EL (cell line): ENCODE data around the gene SCN1A.
A peak's percentile ranks its signal among the peaks of the same experiment; 100 is the strongest.

Source experiments
- DNase-seq: peaks from one replicate; pipeline ENCODE4 v3.0.0-alpha.2; 2016

Gene SCN1A

DNA sequence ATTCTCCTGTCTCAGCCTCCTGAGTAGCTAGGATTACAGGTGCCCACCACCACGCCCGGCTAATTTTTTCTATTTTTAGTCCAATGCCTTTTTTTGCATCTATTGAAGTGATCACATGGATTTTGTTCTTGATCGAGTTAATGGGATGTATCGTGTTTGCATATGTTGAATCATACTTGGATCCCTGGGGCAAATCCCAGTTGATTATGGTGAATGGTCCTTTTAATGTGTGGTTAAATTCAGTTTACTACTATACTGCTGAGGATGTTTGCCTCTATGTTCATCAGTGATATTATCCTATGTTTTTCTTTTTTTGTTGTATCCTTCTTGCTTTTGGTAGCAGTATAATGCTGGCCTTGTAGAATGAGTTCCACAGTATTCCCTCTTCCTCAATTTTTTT, 166.0 kb downstream of the SCN1A start:
- no peak for DNase-seq

DNA sequence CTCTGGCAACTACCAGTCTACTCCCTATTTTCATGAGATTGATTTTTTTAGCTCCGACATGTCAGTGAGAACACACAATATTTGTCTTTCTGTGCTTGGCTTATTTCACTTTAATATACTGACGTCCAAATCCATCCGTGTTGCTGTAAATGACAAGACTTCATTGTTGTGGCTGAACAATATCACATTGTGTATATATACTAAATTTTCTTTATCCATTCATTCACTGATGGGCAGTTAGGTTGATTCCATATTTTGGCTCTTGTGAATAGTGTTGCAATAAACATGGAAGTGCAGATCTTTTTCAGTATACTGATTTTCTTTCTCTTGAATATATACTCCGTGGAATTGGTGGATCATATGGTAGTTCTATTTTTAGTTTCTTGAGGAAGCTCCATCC, 168.4 kb downstream of the SCN1A start:
- DNase-seq, result no peak

DNA sequence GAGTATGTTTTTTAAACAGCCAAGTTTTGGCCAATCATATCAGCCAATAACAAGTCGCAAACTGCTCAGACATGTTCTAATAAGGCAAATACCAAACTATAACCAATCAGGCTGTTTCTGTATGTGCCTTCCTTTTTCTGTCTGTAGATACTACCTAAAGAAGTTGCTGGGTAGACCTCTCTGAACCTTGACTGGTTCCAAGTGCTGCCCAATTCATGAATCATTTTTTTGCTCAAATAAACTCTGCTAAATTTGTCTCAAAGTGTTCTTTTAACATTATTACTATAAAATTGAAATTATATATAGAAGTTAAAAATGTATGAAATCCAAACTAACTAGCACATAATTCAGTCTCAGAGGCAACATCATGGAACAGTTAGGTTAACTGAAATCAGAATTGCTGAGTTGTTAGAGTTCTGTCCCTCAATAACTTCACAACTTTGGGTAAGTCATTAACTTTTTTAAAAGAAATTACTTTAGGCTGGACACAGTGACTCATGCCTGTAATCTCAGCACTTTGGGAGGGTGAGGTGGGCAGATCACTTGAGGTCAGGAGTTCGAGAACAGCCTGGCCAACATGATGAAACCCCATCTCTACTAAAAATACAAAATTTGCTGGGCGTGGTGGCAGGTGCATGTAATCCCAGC, 169.4 kb downstream of the SCN1A start:
- no peak for DNase-seq

DNA sequence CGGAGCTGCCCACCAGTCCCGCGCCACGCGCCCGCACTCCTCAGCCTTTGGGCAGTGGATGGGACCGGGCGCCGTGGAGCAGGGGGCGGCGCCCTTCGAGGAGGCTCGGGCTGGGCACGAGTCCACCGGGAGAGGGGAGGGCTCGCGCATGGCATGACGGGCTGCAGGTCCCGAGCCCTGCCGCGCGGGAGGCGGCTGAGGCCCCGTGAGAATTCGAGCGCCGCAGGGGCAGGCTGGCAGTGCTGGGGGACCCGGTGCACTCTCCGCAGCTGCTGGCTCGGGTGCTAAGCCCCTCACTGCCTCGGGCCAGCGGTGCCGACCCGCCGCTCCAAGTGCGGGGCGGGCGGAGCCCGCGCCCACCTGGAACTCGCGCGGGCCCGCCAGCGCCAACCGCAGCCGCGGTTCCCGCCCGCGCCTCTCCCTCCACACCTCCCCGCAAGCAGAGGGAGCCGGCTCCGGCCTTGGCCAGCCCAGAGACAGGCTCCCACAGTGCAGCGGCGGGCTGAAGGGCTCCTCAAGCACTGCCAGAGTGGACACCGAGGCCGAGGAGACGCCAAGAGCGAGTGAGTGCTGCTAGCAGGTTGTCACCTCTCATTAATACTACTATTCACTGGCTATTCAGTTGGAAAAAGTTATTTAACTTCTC, 170.7 kb downstream of the SCN1A start:
- no peak for DNase-seq

DNA sequence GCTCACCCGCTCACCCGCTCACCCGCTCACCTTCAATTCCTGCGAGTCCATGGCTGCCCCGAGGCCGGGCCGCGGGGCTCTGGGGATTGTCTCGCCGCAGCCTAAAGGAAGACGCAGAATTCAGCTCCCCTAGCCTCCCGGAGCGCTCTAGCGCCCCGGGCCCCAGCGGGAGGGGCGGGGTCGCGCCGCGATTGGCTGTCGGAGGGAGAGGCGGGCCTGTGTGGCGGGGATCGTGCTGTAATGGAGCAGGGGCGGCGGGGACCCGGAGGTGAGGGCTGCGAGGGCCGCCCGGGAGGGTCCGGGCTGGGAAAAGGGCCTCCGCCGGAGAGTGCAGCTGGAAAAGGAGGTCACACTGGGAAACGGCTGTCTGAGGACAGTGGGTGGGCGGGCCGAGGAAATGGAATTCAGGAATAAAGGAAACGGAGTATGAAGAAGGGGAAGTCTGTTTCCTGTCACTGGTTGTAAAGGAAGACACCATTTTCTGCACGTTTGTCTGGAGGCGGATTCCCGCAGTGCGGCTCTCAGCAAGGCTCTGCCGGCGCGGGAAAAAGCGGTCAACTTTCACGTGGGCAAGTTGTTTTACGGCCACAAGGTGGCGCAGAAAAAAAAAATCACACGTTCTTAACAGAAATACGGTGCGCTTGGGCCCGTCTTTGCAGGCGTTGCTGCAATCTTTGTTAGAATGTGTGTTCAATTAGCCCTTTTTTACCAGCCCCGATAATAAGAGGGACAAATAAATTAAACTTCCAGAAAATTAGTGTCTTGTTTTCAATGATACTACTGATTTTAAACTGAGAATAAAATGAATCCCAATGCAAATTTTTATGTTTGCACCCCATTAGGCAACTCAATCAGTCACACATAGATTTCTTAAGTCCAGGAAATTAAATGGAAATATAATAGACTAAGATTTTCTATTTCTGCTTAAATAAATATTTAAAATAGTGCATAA, 173.9 kb downstream of the SCN1A start, which contains the start of gene TTC21B:
TSS of gene TTC21B (minus strand) at position 122 of the 952 bp plus-strand sequence. CDS start at position 51, 71 bp downstream.
- peak; percentile 94 for DNase-seq

DNA sequence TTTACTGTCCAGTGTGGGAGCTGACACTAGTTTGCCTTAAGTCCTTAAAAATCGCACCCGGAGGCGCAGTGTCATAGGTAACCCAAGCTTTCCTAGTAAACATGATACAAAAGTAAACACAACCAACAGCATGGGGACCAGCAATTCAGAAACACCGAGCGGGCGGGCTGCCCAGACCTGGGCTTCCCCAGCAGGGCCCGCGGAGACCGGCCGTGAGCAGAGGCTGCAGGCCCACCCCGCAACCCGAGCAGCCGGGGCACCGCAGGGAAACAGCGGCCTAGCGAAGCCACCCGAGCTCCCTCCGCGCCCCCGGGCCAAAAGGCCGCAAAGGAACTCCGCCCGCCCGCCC, 174.5 kb downstream of the SCN1A start:
- no peak for DNase-seq

DNA sequence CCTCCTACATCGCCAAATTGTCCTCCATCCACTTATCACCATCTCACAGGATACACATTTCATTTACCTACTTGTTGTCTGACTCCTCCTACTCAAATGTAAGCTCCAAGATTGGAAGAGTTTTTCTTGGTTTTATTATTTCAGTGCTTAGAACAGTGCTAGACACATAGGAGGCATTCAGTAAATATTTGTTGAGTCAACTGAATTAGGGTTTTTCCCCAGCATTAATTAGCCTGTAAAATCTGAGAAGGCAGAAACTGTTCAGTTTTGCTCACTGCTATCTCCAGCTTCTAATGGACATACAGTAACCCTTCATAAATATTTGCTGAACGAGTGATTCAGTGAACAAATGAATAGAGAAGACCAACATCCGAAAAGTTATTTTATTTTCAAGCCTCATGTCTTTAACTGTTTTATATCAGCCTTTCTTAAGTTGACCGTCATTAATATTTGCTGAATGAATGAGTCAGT, 175.0 kb downstream of the SCN1A start:
- peak; percentile 21 for DNase-seq

DNA sequence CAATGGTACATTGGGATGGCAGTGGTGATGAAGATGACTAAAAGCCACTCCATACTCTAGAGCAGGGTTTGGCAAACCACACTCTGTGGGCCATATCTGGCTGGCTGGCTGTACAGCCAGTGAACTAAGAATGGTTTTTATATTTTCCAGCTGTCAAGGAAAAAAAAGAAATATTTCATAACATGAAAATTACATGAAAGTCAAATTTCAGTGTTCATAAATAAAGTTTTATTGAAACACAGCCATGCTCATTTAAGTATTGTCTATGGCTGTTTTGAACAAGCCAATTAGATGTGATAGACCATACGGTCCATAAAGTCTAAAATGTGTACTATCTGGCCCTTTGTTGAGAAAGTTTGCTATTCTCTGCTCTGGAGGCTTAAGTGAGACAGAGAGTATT, 175.7 kb downstream of the SCN1A start:
- DNase-seq, result no peak

DNA sequence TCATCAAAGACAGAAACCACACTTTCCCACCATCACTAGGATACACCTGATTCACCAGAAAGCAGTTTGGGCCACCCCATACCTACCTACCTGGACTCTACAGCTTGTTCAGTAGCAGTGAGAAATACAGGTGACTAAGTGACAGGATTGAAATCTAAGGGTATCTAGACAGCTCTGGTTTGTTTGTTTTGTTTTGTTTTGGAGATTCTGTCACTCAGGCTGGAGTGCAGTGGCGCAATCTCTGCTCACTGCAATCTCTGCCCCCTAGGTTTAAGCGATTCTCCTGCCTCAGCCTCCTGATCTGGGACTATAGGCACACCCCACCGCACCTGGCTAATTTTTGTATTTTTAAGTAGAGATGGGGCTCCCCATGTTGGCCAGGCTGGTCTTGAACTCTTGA, 177.4 kb downstream of the SCN1A start:
- DNase-seq, result no peak

DNA sequence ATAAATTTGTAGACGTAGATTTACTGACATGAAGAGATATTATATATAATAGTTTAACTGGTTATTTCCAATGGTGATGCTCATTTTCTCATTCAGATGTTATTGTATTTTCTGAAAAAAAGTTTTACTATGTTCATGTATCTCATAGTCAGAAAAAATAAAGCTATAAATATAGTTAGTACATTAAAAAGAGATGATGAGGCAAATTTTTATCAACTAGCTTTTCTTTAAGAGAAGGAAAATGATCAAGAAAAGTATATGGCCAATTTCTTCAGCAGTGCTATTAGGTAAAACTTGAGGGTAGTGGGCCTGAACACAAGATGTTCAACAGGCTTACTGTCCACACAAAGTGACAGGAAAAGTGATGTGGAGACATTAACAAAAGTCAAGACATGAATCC, 186.0 kb downstream of the SCN1A start:
- DNase-seq, result no peak

DNA sequence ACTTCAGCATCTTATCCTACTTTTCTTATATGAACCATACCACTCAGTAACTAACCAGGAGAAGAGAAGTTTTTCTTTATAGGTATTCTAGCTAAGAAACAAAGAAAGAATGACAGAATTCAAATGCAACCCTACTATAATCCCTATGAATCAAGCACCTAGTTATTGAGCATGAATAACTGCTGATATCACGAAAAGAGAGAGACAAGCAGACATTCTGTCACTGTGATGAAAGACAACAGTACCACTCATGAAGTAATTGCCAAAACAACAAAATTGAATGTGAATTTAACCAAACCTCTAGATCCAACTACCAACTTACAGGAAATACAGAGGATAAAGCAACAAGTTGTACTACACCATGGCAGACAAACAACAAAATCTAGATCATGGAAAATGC, 189.6 kb downstream of the SCN1A start:
- no peak for DNase-seq
